ENCODE results near the gene RNF145.

The RNF145 gene

DNA sequence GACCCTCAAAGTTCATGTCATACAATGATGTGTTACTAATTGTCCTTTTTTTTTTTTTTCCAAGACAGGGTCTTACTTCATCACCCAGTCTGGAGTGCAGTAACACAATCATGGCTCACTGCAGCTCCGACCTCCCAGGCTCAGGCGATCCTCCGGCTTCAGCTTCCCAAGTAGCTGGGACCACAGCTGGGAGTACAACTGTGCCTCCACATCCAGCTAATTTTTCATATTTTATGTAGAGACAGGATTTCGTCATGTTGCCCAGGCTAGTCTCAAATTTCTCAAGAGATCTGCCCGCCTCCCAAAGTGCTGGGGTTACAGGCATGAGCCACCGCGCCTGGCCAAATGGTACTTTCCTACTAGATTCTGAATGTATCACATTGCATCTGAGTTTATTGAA is 60.3 kb downstream of the RNF145 start:
- TF ChIP-seq, protein P1, sequence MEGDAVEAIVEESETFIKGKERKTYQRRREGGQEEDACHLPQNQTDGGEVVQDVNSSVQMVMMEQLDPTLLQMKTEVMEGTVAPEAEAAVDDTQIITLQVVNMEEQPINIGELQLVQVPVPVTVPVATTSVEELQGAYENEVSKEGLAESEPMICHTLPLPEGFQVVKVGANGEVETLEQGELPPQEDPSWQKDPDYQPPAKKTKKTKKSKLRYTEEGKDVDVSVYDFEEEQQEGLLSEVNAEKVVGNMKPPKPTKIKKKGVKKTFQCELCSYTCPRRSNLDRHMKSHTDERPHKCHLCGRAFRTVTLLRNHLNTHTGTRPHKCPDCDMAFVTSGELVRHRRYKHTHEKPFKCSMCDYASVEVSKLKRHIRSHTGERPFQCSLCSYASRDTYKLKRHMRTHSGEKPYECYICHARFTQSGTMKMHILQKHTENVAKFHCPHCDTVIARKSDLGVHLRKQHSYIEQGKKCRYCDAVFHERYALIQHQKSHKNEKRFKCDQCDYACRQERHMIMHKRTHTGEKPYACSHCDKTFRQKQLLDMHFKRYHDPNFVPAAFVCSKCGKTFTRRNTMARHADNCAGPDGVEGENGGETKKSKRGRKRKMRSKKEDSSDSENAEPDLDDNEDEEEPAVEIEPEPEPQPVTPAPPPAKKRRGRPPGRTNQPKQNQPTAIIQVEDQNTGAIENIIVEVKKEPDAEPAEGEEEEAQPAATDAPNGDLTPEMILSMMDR (IDR thresholded peaks at IDR 0.05): no peak

GRCh38 chr5:159147976-159148375 is 61.4 kb downstream of the RNF145 start:
- TF ChIP-seq, protein P1 (IDR thresholded peaks at IDR 0.05): no peak

DNA sequence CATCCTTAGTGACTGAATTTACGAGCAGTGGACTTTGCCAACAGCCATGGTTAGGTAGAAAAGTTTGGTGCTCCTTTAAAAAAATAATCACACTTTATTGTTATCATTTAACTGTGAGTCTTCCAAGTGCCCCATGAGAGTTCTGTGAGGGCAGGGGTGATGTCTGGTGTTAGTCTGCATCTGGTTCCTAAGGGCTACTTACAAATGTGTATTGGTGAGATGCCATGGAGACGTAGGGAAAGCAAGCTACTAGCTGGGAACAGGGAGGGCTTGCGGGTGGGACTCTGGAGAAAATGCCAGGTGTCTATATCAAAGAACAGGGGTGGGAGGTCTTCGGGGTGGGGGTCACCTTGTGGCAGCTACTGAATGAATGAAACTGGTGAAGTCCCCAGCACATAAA is 62.5 kb downstream of the RNF145 start:
- TF ChIP-seq, protein P1 (IDR thresholded peaks at IDR 0.05): no peak

DNA sequence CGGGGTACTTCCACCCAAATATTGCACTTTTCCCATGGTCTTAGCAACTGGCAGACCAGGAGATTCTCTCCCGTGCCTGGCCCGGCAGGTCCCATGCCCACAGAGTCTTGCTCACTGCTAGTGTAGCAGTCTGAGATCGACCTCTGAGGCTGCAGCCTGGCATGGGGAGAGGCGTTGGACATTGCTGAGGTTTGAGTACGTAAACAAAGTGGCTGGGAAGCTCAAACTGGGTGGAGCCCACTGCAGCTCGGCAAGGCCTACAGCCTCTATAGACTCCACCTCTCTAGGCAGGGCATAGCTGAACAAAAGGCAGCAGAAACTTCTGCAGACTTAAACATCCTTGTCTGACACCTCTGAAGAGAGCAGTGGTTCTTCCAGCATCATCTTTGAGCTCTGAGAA is 69.6 kb downstream of the RNF145 start:
- TF ChIP-seq, protein P1 (IDR thresholded peaks at IDR 0.05): no peak

GRCh38 chr5:159135896-159136531 is 73.3 kb downstream of the RNF145 start:
- TF ChIP-seq, protein P1 (IDR thresholded peaks at IDR 0.05): no peak

DNA sequence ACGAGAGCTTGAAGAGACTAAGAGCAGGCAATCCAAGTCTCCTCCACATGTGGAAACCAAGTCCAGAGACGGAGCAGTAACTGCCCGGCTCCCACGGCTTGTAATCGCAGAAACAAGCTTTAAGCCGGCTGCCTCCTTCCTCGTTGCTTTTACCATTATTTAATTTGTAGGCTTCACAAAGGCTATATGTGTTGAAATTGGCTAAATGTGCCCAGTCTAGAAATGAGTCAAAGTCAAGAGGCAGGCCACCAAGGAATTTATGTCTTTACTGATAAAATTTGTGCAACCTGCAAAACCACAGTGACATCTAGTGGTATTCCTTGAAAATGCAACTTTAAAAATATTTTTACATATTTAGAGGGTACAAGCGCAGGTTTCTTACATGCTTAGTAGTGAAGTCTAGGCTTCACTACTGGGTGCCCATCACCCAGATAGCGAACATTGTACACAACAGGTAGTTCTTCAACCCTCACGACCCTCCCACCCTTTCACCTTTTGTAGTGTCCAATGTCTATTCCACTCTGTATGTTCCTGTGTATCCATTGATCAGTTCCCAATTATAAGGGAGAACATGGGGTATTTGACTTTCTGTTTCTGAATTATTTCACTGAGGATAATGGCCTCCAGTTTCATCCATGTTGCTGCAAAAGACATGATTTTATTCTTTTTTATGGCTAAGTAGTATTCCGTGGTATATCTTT is 76.2 kb downstream of the RNF145 start:
- TF ChIP-seq, protein P1 (IDR thresholded peaks at IDR 0.05): peak; percentile 71

DNA sequence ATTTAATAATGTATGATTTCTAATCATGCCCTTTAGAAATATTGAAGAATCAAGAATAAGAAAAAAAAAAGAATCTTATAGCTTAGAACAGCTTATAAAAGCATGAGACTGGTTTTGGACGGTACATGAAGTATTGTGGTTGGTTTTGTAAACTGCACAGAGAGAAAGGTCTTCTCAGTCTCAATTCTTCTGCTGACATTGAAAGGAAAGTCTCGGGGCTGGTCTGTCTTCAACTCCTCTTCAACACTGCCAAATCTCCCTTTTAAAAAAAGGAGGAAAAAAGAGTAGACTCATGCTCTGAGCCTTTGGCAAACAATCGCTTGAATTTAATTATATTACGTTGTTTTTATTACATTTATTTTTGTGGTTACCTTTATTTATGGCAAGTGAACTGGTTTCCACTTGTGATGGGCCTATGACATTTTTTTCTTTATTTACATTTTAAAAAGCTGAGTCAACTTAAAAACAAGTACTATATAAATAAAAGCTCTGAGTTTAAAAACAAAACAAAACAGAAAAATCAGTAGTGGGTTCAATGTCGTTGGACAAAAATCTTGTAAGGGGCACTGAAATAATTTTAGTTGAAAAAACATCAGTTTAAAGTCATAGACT is 76.8 kb downstream of the RNF145 start:
- TF ChIP-seq, protein P1 (IDR thresholded peaks at IDR 0.05): no peak

All from LNCAP (cell line).